GM18499 (cell line): ENCODE results near the gene MRPL27.

Source experiments
- ATAC-seq: cut with Tn5 transposase; IDR thresholded peaks from one replicate; pipeline ENCODE4 v1.9.1; 2021; ENCODE audit warnings: moderate number of reproducible peaks; ENCODE audit not compliant: insufficient read depth, unreplicated experiment

Gene MRPL27

DNA sequence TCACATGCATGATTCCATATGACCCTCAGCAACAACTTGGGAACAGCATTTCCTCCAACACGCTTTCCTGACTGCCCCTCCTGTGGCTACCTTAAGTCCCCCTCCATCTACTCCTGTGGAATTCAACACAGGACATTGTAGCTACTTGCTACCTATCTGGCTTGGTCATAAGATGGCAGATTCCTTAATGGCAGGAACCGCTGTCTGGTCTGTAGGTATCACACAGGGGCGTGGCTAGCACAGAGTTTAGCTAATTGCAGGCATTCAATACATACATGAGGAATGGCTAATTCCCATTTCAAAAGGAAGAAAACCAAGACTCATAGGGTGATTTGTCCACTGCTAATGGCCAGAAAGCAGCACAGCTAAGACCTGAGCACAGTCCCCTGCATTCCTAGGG, 15.7 kb upstream of the MRPL27 start:
- no peak for ATAC-seq

DNA sequence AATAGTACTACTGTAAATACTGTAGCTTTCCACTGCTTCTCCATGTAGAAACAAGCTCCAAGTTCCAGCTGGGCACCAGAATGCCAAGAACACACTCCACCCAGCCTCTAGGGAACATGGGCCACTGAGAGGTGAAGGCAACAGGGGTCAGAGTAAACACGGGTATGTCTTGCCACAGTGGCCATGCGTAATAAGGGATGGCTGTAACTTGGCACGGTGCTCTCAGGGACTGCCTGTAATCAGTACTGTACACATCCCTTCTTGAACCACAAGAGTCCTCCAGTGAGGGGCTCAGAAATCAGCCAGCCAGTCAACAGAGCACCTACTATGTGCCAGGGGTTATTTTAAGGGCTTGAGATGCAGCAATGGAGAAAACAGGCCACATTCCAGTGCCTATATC, 13.5 kb upstream of the MRPL27 start:
- no peak for ATAC-seq

DNA sequence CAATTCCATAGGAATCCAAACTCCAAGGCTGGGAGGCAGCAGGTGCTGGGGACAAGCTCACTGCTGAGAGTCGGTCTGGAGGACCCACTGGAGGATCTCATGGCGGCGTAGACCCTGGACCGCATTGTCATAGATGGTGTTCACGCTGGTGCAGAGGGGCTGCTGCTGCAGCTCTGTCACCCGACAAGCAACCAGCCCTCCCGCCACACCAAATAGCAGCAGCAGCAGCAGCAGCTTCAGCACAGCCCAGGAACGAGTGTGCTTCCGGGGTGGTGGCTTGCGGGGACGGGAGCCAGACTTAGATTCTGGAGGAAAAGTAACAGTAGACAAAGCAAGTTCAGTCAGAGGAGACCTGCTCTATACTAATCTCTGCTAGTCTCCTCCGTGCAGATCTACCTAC, 9.9 kb upstream of the MRPL27 start:
- no peak for ATAC-seq

DNA sequence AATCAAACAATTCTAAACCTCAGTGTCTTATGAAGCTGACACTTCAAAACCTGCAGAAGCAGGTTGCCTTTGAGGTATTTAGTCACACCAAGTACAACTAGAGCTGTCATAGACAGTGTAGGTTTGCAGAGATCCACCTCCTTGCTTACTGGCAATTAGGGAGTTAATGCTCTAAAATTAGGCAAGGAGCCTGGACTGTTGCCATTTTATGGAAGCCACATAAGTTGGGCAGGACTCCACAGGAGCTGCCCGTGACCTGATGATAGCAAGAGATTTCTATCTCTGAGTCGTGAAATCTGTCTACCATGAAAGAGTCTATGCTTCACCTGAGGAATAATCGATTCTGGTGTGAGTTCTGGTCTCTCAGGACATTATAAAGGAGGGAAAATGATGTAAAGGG, 8.9 kb upstream of the MRPL27 start:
- ATAC-seq: no peak

DNA sequence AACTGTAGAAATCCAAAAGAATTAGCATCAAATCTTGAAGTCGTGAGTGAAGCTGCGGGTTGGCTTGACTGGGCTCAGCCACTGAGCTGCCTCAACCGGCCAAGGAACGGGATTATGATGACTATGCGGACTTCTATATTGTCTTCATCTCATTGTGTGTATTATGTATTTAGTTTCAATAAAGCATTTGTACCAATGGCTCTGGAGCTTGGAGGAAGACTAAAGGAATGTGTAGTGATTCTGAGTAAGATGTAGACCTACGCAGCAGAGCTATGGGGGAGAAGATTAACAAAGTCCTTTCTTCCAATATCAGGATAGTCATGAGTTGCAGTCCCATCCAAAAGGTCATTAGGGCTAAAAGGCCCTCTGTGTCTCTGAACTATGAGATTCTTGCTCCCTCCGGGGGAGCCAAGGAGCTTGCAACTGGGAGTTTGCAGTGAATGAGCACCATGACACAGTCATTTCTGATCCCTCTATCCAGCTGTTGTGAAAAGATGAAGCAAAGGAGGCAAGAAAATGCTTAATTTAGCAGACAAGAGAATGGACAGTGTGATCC, 8.4 kb upstream of the MRPL27 start:
- ATAC-seq: no peak

DNA sequence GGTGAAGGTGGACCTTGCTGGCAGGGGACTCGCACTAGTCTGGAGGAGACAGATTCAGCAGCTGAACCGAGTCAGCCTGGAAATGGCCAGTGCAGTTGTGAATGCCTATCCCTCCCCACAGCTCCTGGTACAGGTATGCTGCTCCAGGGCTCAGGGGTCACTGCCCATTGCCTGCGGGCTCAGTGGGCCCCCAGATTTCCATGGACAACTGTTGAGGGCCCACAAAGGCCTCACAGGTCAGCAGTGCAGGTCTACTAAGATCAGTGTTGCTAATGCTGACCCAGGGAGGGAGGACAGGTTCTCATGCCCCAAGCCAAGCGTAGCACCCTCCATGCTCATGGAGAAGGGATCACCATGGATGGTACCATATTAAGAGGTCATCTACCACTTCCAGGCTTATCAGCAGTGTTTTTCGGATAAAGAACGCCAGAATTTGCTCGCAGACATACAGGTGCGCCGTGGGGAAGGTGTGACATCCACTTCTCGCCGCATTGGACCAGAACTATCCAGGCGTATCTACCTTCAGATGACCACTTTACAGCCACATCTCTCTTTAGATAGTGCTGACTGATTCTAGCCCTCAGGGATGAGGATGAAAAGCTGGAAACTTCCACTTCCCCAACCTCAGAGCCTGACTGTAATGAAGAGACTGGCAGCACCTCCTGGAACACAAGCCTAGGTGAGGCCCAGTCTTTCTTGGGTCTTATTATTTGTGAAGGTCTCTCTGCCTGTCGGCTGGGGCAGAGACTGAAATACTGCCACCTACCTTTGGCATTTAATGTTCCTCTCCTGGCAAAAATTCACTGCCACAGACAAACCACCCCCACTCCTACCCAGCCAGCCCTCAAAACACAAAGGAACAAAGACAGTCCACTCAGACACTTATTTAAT, 7.6 kb upstream of the MRPL27 start:
- no peak for ATAC-seq

DNA sequence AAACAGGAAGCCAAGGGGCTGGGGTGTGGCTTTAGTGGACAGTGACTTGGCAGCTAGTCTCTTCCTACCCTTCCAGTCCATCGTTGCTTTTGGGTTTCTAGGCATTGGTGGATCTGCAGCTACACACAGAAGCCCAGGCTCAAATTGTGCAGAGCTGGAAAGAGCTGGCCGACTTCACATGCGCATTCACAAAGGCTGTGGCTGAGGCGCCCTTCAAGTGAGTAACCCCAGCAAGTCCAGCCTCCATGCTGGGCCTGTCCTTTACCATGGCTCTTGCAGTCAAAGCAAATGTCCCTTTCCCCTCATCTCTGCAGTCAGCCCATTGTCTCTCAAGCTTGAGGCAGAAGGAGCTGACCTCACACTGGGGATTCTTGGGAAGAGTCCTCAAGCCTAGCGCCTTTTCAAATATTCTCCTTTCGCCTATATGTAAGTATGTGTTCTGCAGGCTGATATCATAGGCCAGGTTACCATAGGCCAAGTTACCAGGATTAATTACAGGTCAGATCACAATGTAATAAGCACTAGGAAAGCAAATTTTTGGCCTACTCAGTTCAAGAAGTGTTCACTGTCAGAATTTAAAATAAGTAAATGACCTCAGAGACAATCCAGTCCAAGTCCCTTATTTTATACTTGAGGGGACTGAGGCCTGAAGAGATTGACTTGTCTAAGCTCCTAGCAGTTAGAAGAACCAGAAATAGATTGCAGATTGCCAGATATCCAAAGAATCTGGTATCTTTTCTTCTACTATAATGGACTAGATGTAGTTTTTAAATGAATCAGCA, 6.6 kb upstream of the MRPL27 start:
- no peak for ATAC-seq

DNA sequence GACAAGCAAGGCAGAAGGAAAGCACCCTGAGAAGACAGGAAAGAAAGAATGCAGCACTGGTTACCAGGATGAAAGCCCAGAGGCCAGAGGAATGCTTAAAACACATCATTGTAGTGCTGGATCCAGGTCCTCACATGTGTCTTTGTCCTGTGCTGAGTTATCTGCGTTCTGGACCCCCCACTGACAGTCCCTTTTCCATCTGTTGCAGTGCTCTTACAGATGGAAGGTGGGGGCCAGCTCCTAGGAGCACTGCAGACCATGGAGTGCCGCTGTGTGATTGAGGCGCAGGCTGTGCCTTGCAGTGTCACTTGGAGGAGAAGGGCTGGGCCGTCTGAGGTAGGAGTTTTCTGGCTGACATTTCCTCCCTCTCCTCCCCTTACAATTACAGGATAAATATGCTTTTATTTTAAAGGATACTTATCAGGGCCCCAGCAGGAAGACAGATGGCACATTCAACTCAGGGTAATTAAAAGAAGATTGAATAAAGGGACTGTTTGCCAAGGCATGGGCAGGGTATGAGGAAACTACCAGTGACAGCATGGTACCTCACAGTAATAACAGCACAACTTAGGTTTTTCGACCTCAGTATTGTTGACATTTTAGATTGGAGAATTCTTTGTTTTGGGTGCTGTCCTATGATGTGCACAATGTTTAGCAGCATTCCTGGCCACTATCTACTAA, 3.0 kb upstream of the MRPL27 start:
- no peak for ATAC-seq

DNA sequence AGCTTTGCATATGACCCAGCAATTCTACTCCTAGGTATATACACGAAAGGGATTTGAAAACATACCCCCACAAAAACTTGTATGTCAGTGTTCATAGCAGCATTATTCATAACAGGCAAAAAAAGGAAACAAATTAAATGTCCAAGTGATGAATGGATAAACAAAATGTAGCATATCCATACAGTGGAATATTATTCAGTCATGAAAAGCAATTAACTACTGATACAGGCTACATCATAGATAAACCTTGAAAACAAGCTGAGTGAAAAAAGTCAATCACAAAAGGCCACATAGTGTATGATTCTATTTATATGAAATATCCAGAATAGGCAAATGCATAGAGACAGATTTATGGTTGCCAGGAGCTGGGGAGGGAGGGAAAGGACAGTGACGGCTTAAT, 721 bp upstream of the MRPL27 start:
- ATAC-seq: no peak

DNA sequence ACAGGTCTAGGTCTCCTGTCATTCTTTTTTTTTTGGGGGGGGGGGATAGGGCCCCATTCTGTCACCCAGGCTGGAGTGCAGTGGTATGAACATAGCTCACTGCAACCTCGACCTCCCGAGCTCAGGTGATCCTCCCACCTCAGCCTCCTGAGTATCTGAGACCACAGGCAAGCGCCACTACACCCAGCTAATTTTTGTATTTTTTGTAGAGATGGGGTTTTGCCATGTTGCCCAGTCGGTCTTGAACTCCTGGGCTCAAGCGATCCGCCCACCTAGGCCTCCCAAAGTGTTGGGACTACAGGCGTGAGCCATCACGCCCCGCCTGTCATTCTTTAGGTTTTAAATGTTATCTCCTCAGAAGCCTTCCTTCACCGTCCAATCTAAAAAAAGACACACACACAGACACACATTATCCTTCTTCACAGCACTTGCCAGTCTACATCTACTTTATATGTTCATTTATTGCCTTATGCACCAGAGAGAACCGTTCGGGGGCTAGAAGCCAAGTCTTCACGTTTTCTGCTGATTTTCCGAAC, 694 bp downstream of the MRPL27 start:
- ATAC-seq: no peak

DNA sequence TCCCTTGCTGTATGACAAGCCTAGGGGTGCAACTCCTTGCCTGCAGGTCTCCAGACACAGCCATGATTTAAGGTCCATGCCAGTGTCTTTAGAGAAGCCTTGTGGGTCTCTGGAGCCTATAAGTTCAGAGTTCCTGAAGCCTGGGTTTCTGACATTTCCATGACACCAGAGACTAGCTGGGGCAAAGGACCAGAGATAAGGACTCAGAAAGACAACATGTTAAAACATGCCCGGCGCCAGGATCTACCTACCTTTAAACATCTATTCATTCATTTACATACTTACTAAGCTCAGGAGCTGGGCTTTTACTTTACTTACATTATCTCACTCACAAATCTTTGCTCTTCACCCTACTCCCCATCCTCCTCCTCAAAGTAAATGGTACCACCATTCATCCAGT, 1.5 kb downstream of the MRPL27 start:
- no peak for ATAC-seq

DNA sequence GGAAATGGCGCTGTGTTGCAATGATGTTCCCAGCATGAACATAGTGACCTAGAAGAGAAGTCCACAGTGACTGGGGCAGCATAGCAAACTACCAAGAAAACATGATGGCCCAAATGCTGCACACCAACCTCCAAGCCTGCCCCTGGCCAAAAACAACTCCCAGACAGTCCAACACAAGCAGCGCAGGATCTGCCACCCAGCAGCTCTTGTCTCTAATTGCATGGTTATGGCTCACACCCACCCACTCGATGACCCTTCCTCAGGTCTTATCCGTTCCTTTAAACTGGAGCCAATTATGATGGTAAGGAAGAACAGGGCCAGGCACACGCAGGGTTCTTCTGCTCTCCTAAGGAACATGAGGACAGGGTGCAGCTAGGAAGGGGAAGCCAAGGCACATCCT, 2.9 kb downstream of the MRPL27 start:
- ATAC-seq: no peak

DNA sequence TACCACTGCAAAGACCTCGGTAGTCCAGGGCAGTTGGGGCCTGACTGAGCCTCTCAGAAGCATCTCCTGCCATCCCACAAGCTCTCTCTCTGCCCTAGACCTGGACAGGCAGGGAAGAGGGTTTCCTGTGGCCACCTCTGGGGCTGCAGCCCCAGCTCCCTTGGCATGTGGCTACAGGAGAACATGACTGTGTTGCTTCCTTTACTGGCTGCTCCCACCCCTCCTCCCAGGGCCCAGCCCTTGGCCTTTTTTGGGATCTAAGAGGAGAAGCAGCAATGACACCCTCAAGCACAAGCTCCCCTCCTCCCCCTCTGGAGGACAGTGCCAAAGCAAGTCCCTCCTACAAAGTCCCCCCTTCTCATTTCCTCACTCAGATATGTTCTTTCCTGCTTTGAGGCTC, 5.6 kb downstream of the MRPL27 start:
- ATAC-seq: no peak

DNA sequence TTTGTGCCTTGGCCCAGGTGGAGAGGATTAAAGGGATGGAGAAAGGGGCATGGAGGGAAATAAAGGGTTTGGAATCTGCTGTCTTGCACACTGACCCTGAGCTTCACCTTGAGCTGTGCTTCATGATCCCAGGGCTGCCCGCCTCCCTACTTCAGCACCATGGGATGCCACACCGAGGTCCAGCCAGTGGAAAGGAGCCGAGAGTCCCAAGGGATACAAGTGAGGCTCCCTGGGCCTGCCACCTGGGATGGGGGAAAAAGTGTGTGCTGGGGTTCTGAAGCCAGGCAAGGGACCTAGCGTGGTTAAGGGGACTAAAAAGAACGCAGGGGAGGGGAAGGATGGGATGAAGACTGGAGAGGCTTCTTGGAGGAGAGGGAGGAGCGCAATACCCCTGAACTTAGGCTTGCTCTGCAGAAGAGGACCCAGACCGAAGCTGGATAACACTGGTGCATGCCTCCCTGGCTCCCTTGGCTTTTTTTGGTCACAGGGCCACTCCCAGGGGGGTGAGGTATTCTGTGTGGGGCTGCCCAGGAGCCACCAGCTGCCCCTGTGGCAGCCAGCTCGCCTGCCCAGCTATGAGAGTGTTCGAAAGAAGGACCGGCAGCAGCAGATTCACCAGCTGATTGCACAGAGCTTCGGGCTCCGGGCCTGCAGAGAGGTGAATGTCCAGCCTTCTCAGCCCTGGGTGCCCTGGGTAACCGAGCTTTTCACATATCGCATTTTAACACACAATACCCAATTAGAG, 7.2 kb downstream of the MRPL27 start:
- ATAC-seq: no peak

DNA sequence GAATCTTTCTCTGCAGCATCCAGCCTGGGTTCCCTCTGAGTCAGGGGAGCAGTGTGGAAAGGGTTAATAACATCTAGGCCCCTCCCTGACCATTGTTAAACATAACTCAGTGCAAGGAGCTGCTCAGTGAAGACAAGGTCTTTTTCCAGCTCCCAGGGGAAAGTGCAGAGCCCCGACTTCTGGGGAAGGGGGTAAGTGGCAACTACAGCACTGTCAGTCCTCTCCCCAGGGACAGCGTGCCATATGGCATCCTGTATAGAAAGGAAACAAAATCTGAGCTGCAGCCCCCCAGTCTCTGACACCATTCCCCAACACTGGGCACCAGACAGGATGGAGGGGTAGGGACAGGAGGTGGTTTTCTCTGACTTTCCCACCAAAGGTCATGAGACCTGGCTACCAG, 7.8 kb downstream of the MRPL27 start:
- no peak for ATAC-seq

DNA sequence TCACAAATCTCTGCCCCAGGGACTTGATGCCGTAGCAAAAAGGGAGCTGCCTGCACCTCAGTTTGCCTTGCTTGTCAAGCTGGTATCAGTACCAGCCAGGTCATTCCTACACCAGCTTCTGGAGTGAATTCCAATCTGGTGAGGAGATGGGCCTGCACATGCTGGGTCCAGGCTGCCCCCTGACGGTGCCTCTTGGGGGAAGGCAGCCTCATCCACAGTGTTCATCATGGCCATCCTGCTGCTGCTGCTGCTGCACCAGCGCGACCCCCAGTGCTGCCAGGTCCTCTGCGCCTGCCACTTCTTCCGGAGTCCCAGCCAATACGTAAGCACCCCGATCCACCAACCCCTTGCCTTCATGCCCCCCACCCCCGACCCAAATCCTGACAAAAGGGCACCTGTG, 8.3 kb downstream of the MRPL27 start:
- ATAC-seq: no peak

DNA sequence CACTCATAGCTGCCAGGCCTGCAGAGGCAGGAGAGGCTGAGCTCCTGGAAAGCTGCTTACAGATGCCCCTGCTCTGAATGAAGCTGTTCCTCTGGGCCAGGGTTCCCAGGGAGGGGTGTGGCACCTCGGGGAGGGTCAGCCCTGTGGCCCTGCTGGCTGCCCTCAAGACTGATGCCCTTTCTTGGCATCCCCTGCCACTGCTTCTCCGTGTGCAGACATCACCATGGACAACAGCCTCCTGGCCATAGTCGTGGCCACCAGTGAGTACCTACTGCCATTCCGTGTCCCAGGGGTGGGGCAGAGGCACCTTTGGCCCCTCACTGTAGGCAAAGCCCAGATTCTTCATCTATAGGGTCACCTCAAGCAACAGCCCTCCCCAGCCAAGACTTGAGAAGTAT, 8.9 kb downstream of the MRPL27 start:
- no peak for ATAC-seq

DNA sequence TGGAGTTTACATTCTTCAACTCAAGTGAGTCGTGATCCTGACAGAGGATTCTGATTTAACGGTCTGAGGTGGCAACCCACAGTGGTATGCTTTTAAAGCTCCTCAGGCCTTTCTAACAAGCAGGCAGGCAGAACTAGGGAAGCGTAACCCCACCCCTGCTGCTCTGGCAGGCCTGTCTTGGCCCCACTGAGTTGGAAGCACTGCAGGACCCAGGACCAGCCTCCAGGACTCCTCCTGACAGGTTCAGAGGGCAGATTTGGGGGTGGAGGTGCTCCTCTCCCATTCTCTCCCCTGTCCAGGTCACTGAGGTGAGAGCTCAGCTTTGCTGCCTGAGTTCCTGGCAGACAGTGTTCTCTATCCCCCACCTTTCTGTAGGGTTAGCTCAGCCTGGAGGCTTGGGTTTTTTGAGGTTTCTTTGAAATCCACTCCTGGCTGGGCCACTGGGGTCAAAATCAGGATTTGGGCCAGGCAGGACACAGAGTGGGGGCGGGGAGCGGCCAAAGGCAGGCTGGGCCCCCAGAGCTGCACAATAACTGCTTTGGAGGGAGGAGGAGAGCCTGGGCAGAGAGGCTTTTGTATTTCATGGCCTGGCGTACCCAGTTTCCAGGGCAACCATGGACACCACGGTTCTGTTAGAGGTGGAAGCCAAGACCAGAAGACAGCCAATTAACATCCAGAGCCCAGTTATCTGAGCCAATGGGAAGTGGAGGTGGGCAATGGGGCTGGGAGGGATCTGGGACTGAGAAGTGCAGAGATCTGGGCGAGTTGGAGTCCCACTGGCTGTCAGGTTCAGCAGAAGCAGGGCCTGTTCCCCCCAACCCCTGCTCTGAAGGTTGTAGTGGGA, 9.5 kb downstream of the MRPL27 start:
- no peak for ATAC-seq

DNA sequence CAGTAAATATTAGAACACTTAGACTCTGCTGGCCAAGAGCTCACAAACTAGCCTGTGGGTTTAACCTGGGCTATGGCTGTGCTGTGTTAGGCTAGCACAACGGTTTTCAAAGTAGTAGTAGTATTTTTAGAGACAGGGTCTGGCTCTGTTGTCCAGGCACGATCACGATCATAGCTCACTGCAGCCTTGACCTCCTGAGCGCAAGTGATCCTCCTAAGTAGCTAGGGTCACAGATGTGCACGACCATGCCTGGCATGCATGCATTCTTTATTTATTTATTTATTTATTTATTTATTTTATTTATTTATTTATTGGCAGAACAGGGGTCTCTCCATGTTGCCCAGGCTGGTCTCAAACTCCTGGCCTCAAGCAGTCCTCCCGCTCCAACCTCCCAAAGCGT, 10.3 kb downstream of the MRPL27 start:
- ATAC-seq: no peak
